Stomach (tissue), 9 donors: ENCODE data around the gene RAB3GAP2. TPM values are rescaled to one million over a fixed set of nuclear protein-coding genes. Genes with fewer than 3 reads are reported as not detected.
"Not testable (repeated sequence)": the region's sequence is repeated elsewhere in the genome, so short reads cannot be mapped to it uniquely, and the experiment has no call there.

ENCODE experiments used
- DNase-seq, 2 donors: peaks; one replicate each; pipeline versions ENCODE4 v3.0.0 to v3.0.0-alpha.2; 2013 to 2019
- H3K27ac ChIP-seq, 5 donors: fragments of 200-600 bp in 4 of 5; sonication (generic) in 4 of 5; one replicate each; pipeline ENCODE4 v1.5.1; 2013 to 2019; ENCODE audit warnings: mild to moderate bottlenecking in 1 of 5, moderate library complexity in 1 of 5
- H3K27me3 ChIP-seq, 3 donors: fragments of 200-600 bp; sonication (generic); one replicate each; pipeline ENCODE4 v1.5.1; 2017 to 2019; ENCODE audit warnings: mixed run types in 1 of 3
- H3K36me3 ChIP-seq, 4 donors: fragments of 200-600 bp; sonication (generic); 1 replicate in 3 of 4; 2 replicates in 1 of 4; pipeline ENCODE4 v1.5.1; 2016 to 2019
- H3K4me1 ChIP-seq, 4 donors: fragments of 200-600 bp; sonication (generic); one replicate each; pipeline ENCODE4 v1.5.1; 2016 to 2019
- H3K4me3 ChIP-seq, 4 donors: fragments of 200-600 bp; sonication (generic) in 3 of 4; one replicate each; pipeline ENCODE4 v1.5.1; 2016 to 2019; ENCODE audit warnings: mild to moderate bottlenecking in 1 of 4
- H3K9me3 ChIP-seq, 4 donors: fragments of 200-600 bp; sonication (generic); one replicate each; pipeline ENCODE4 v1.5.1; 2016 to 2019
- CTCF ChIP-seq, 7 experiments: fragments of 450-650 bp in 4 of 7; fragments of 200-600 bp in 3 of 7; sonication (generic) in 3 of 7; IDR thresholded peaks; one replicate each; pipeline ENCODE4 v1.5.1; 2016 to 2019; ENCODE audit warnings: antibody characterized with exemption in 7 of 7, control low read depth in 2 of 7, mild to moderate bottlenecking in 1 of 7
- EP300 ChIP-seq: sonication (generic); formaldehyde crosslinking; IDR thresholded peaks from one replicate; pipeline ENCODE4 v1.6.1; 2017; ENCODE audit warnings: antibody characterized with exemption
- POLR2A ChIP-seq, 4 donors: fragments of 450-650 bp; IDR thresholded peaks; one replicate each; pipeline ENCODE4 v1.6.1; 2016; ENCODE audit warnings: antibody characterized with exemption in 4 of 4, control low read depth in 2 of 4, mild to moderate bottlenecking in 1 of 4, moderate library complexity in 1 of 4
- POLR2AphosphoS5 ChIP-seq, 3 donors: sonication (generic); formaldehyde crosslinking; IDR thresholded peaks; one replicate each; pipeline ENCODE4 v1.6.1; 2016; ENCODE audit warnings: antibody characterized with exemption in 3 of 3
- WGBS, 5 donors: extraction: QIAGEN DNeasy Blood & Tissue Kit in 3 of 5; methylation state at CpG; one replicate each; pipeline versions ENCODE4 v1.1.5 to v1.1.7; 2013 to 2018; 5-methylcytosine and 5-hydroxymethylcytosine counted together
- intact Hi-C: fragments of 100-400 bp; cut with DNase I; formaldehyde crosslinking; loops from one replicate; pipeline ENCODE4 v1.15.1; 2023; ENCODE audit warnings: low total_unique reads
- polyA plus RNA-seq, 3 donors: library from polyadenylated mRNA; stranded (reverse); fragments of 200-250 nt; gene quantifications; one replicate each; pipeline ENCODE4 v1.2.3, GENCODE V29; 2013
- total RNA-seq, 5 donors: library from RNA; depleted of rRNA; stranded (reverse); fragments of >200 nt; gene quantifications; one replicate each; pipeline versions ENCODE4 v1.1.0 to v1.2.3, GENCODE V29; 2014 to 2016
- donor health status: healthy with polysubstance abuse.
- donor health status: Bipolar disorder and iron deficiency.
- donor health status: healthy.

The RAB3GAP2 gene
- total and polyA plus RNA-seq, 8 donors, result 3.7 to 56.0 (median 14.8) TPM

- intact Hi-C loops, result no loop called here
- DNase-seq, result no peak
- Histone ChIP-seq H3K27me3 (no peaks in the 10 kb centered on the region), H3K4me3 (no peak overlapping the region), H3K27ac (no peak overlapping the region), H3K4me1 (no peaks in the 10 kb centered on the region), H3K36me3 (peaks cover 18 to 92% (median 78%) of the 10 kb centered on the region in 4 donors), H3K9me3 (no peaks in the 10 kb centered on the region)
- no peak for TF ChIP-seq EP300
- no peak for TF ChIP-seq POLR2AphosphoS5 (IDR thresholded peaks at IDR 0.05)
- no peak for TF ChIP-seq CTCF (IDR thresholded peaks at IDR 0.05)
- no peak for TF ChIP-seq POLR2A (IDR thresholded peaks at IDR 0.05)
- 23 to 48% (median 38%) methylated on average over 2 of the region's 2 CpGs for WGBS, 5 donors
Measured at GRCh38 chr1:220164517-220164916, 107.7 kb downstream of the RAB3GAP2 start.

GRCh38 chr1:220164116-220164515 lies 108.1 kb downstream of the RAB3GAP2 start:
- H3K4me3 ChIP-seq, result no peak overlapping the region
- H3K36me3 ChIP-seq, result peaks cover 14 to 88% (median 76%) of the 10 kb centered on the region in 4 donors
- peak in 1 of 2 donors; percentile 16 for DNase-seq
- no peaks in the 10 kb centered on the region for H3K9me3 ChIP-seq
- H3K4me1 ChIP-seq, result no peaks in the 10 kb centered on the region
- H3K27me3 ChIP-seq, result no peaks in the 10 kb centered on the region
- H3K27ac ChIP-seq, result no peak overlapping the region
- intact Hi-C loops, result no loop called here
- TF ChIP-seq CTCF (IDR thresholded peaks at IDR 0.05), result no peak
- no peak for TF ChIP-seq POLR2AphosphoS5 (IDR thresholded peaks at IDR 0.05)
- no peak for TF ChIP-seq EP300
- no peak for TF ChIP-seq POLR2A (IDR thresholded peaks at IDR 0.05)
- WGBS, 5 donors, result 85 to 92% (median 87%) methylated on average over 1 of the region's 1 CpG

- intact Hi-C loops, result no loop called here
- DNase-seq, result no peak
Measured at GRCh38 chr1:220160027-220160426, 112.2 kb downstream of the RAB3GAP2 start.

GRCh38 chr1:220159041-220159440 lies 113.2 kb downstream of the RAB3GAP2 start:
- intact Hi-C loops, result no loop called here
- peak in 1 of 2 donors; percentile 20 for DNase-seq
- TF ChIP-seq CTCF (IDR thresholded peaks at IDR 0.05) (no peak), POLR2AphosphoS5 (IDR thresholded peaks at IDR 0.05) (no peak), POLR2A (IDR thresholded peaks at IDR 0.05) (no peak), EP300 (no peak)
- no peak overlapping the region for H3K4me3 ChIP-seq
- no peaks in the 10 kb centered on the region for H3K27me3 ChIP-seq
- 30 to 65% (median 58%) methylated on average over 3 of the region's 3 CpGs for whole genome bisulfite sequencing, 5 donors
- H3K27ac ChIP-seq, result no peak overlapping the region
- H3K36me3 ChIP-seq, result peaks cover 23 to 86% (median 75%) of the 10 kb centered on the region in 4 donors
- H3K9me3 ChIP-seq, result no peaks in the 10 kb centered on the region
- H3K4me1 ChIP-seq, result no peaks in the 10 kb centered on the region

More at GRCh38 chr1:220160027-220160426, 112.2 kb downstream of the RAB3GAP2 start:
- no peaks in the 10 kb centered on the region for H3K4me1 ChIP-seq
- H3K36me3 ChIP-seq, result peaks cover 17 to 86% (median 75%) of the 10 kb centered on the region in 4 donors
- 97 to 100% (median 100%) methylated on average over 1 of the region's 1 CpG for WGBS, 5 donors
- H3K9me3 ChIP-seq, result no peaks in the 10 kb centered on the region
- H3K27me3 ChIP-seq, result no peaks in the 10 kb centered on the region
- TF ChIP-seq CTCF (IDR thresholded peaks at IDR 0.05) (no peak), EP300 (no peak), POLR2AphosphoS5 (IDR thresholded peaks at IDR 0.05) (no peak), POLR2A (IDR thresholded peaks at IDR 0.05) (no peak)
- no peak overlapping the region for H3K4me3 ChIP-seq
- no peak overlapping the region for H3K27ac ChIP-seq

- H3K9me3 ChIP-seq, intact Hi-C loops, DNase-seq, H3K4me3 ChIP-seq, H3K27me3 ChIP-seq, H3K4me1 ChIP-seq, H3K27ac ChIP-seq: not testable (repeated sequence)
- 87 to 97% (median 96%) methylated on average over 7 of the region's 7 CpGs for WGBS, 5 donors
- peaks cover 23 to 86% (median 77%) of the 10 kb centered on the region in 4 donors for H3K36me3 ChIP-seq
Measured at GRCh38 chr1:220158530-220158929, 113.7 kb downstream of the RAB3GAP2 start.
